ENCODE data around the gene MED1.

DNA sequence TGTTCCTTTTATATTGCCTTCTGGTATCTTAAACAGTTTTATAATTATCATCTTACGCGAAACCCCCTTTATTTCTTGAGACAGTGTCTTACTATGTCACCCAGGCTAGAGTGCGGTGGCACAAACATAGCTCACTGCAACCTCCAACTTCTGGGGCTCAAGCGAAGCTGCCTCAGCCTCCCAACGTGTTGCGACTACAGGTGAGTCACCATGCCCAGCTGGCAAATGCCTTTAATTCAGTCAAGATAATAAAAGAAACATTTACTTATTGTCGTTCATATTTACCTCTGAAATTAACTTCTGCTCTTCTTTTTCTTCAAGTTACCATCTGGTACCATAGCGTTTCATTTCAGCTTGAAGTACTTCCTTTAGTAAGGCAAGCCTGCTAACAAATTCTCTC is 93.6 kb downstream of the MED1 start:
- TF ChIP-seq, protein P1, sequence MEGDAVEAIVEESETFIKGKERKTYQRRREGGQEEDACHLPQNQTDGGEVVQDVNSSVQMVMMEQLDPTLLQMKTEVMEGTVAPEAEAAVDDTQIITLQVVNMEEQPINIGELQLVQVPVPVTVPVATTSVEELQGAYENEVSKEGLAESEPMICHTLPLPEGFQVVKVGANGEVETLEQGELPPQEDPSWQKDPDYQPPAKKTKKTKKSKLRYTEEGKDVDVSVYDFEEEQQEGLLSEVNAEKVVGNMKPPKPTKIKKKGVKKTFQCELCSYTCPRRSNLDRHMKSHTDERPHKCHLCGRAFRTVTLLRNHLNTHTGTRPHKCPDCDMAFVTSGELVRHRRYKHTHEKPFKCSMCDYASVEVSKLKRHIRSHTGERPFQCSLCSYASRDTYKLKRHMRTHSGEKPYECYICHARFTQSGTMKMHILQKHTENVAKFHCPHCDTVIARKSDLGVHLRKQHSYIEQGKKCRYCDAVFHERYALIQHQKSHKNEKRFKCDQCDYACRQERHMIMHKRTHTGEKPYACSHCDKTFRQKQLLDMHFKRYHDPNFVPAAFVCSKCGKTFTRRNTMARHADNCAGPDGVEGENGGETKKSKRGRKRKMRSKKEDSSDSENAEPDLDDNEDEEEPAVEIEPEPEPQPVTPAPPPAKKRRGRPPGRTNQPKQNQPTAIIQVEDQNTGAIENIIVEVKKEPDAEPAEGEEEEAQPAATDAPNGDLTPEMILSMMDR (IDR thresholded peaks at IDR 0.05; ENCODE audit: low read depth, low read length, missing input control): no peak
- TF ChIP-seq SP1 (IDR thresholded peaks at IDR 0.05): no peak
- TF ChIP-seq YY1 (IDR thresholded peaks at IDR 0.05): no peak
- no peak for TF ChIP-seq FOXA1 (IDR thresholded peaks at IDR 0.05)
- TF ChIP-seq, protein P2, sequence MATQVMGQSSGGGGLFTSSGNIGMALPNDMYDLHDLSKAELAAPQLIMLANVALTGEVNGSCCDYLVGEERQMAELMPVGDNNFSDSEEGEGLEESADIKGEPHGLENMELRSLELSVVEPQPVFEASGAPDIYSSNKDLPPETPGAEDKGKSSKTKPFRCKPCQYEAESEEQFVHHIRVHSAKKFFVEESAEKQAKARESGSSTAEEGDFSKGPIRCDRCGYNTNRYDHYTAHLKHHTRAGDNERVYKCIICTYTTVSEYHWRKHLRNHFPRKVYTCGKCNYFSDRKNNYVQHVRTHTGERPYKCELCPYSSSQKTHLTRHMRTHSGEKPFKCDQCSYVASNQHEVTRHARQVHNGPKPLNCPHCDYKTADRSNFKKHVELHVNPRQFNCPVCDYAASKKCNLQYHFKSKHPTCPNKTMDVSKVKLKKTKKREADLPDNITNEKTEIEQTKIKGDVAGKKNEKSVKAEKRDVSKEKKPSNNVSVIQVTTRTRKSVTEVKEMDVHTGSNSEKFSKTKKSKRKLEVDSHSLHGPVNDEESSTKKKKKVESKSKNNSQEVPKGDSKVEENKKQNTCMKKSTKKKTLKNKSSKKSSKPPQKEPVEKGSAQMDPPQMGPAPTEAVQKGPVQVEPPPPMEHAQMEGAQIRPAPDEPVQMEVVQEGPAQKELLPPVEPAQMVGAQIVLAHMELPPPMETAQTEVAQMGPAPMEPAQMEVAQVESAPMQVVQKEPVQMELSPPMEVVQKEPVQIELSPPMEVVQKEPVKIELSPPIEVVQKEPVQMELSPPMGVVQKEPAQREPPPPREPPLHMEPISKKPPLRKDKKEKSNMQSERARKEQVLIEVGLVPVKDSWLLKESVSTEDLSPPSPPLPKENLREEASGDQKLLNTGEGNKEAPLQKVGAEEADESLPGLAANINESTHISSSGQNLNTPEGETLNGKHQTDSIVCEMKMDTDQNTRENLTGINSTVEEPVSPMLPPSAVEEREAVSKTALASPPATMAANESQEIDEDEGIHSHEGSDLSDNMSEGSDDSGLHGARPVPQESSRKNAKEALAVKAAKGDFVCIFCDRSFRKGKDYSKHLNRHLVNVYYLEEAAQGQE (IDR thresholded peaks at IDR 0.05): no peak
- TF ChIP-seq RAD21 (IDR thresholded peaks at IDR 0.05): no peak
- TF ChIP-seq TAF1 (conservative IDR thresholded peaks at IDR 0.05): no peak
- no peak for TF ChIP-seq MAX (IDR thresholded peaks at IDR 0.05)

Data from liver (tissue), 3 donors.